Neural progenitor cell (in vitro differentiated cells): ENCODE results near the gene SDHAF3. TPM values are rescaled to one million over a fixed set of nuclear protein-coding genes. Genes with fewer than 3 reads are reported as not detected.

Experiments
- DNase-seq: peaks from one replicate; pipeline ENCODE4 v3.0.0-alpha.2; 2016; ENCODE audit warnings: low spot score
- H2AFZ ChIP-seq: fragments of 200-600 bp; sonication (generic); replicated peaks from 2 replicates; pipeline ENCODE4 v1.6.1; 2016; ENCODE audit warnings: antibody characterized with exemption
- H3F3A ChIP-seq: fragments of 200-600 bp; sonication (generic); 2 replicates; pipeline ENCODE4 v1.6.1; 2016; ENCODE audit warnings: antibody characterized with exemption, low read depth
- H3K27ac ChIP-seq: fragments of 200-600 bp; sonication (generic); 2 replicates; pipeline ENCODE4 v1.5.1; 2016; ENCODE audit warnings: mild to moderate bottlenecking
- H3K27me3 ChIP-seq: fragments of 200-600 bp; sonication (generic); 2 replicates; pipeline ENCODE4 v1.6.1; 2016; ENCODE audit warnings: mild to moderate bottlenecking, moderate library complexity
- H3K36me3 ChIP-seq: fragments of 200-600 bp; sonication (generic); 2 replicates; pipeline ENCODE4 v1.5.1; 2016
- H3K4me1 ChIP-seq: fragments of 200-600 bp; sonication (generic); 2 replicates; pipeline ENCODE4 v1.6.1; 2016; ENCODE audit warnings: mixed run types
- H3K4me2 ChIP-seq: fragments of 200-600 bp; sonication (generic); 2 replicates; pipeline ENCODE4 v1.6.1; 2016
- H3K4me3 ChIP-seq: fragments of 200-600 bp; sonication (generic); 2 replicates; pipeline ENCODE4 v1.5.1; 2016
- H3K79me2 ChIP-seq: fragments of 200-600 bp; sonication (generic); 2 replicates; pipeline ENCODE4 v1.6.1; 2016; ENCODE audit warnings: low read depth
- H3K9ac ChIP-seq: fragments of 200-600 bp; sonication (generic); 2 replicates; pipeline ENCODE4 v1.6.1; 2016
- H3K9me3 ChIP-seq: fragments of 200-600 bp; sonication (generic); 2 replicates; pipeline ENCODE4 v1.5.1; 2016; ENCODE audit warnings: low read depth
- H4K20me1 ChIP-seq: fragments of 200-600 bp; sonication (generic); 2 replicates; pipeline ENCODE4 v1.6.1; 2016; ENCODE audit warnings: low read depth
- H3K27ac Mint-ChIP-seq: 3 replicates; pipeline ENCODE4 v1.8.0; 2021; ENCODE audit warnings: mixed read lengths
- H3K27me3 Mint-ChIP-seq: 2 replicates; pipeline ENCODE4 v1.8.0; 2022; ENCODE audit warnings: low read depth, mild to moderate bottlenecking, inconsistent platforms, moderate library complexity, mixed read lengths; ENCODE audit not compliant: insufficient read depth
- H3K36me3 Mint-ChIP-seq: 3 replicates; pipeline ENCODE4 v1.8.0; 2021; ENCODE audit warnings: mixed read lengths
- H3K4me1 Mint-ChIP-seq: 3 replicates; pipeline ENCODE4 v1.8.0; 2021; ENCODE audit warnings: mixed read lengths
- H3K4me3 Mint-ChIP-seq: 3 replicates; pipeline ENCODE4 v1.8.0; 2021; ENCODE audit warnings: mild to moderate bottlenecking, moderate library complexity, mixed read lengths
- H3K9me3 Mint-ChIP-seq: 3 replicates; pipeline ENCODE4 v1.8.0; 2020; ENCODE audit warnings: mixed read lengths
- CTCF ChIP-seq: fragments of 200-600 bp; sonication (generic); IDR thresholded peaks from 2 replicates; pipeline ENCODE4 v1.5.1; 2017; ENCODE audit warnings: antibody characterized with exemption, mild to moderate bottlenecking
- EZH2 ChIP-seq: fragments of 200-600 bp; sonication (generic); IDR thresholded peaks from 2 replicates; pipeline ENCODE4 v1.6.1; 2017; ENCODE audit warnings: antibody characterized with exemption, mild to moderate bottlenecking, moderate library complexity
- EZH2phosphoT487 ChIP-seq: fragments of 200-600 bp; sonication (generic); IDR thresholded peaks from 2 replicates; pipeline ENCODE4 v1.6.1; 2017; ENCODE audit warnings: antibody characterized with exemption
- total RNA-seq: library from RNA; depleted of rRNA; stranded (reverse); fragments of >200 nt; gene quantifications from 2 replicates; pipeline ENCODE4 v1.2.3, GENCODE V29; 2015; ENCODE audit warnings: low replicate concordance

The SDHAF3 gene
- total RNA-seq, 1 donor from 2014 or later = 59.5 TPM

- H3K27ac Mint-ChIP-seq = peak overlapping the region; percentile 91
- no peaks in the 10 kb centered on the region for H3K36me3 ChIP-seq
- H3K9me3 ChIP-seq = no peaks in the 10 kb centered on the region
- H3K9ac ChIP-seq = no peak overlapping the region
- peak overlapping the region; percentile 74 for H3K4me3 ChIP-seq
- DNase-seq = no peak
- H3K27ac ChIP-seq = no peak overlapping the region
- peak overlapping the region; percentile 61 for H3K4me2 ChIP-seq
- H3K9me3 Mint-ChIP-seq = peaks cover 4% of the 10 kb centered on the region
- peak overlapping the region; percentile 96 for H3K4me3 Mint-ChIP-seq
- TF ChIP-seq EZH2phosphoT487 = no peak
- TF ChIP-seq EZH2 = no peak
- no peak for TF ChIP-seq CTCF
- peaks cover 25% of the 10 kb centered on the region for H3K4me1 Mint-ChIP-seq
- peaks cover 4% of the 10 kb centered on the region for H3F3A ChIP-seq
- no peaks in the 10 kb centered on the region for H3K27me3 ChIP-seq
- H4K20me1 ChIP-seq = no peaks in the 10 kb centered on the region
- H3K27me3 Mint-ChIP-seq = no peaks in the 10 kb centered on the region
- H2AFZ ChIP-seq = peak overlapping the region; percentile 78
- peaks cover 11% of the 10 kb centered on the region for H3K36me3 Mint-ChIP-seq
- peaks cover 43% of the 10 kb centered on the region for H3K79me2 ChIP-seq
- H3K4me1 ChIP-seq = peaks cover 11% of the 10 kb centered on the region
Observed at GRCh38 chr7:97117035-97117371, 495 bp upstream of the SDHAF3 start.

DNA sequence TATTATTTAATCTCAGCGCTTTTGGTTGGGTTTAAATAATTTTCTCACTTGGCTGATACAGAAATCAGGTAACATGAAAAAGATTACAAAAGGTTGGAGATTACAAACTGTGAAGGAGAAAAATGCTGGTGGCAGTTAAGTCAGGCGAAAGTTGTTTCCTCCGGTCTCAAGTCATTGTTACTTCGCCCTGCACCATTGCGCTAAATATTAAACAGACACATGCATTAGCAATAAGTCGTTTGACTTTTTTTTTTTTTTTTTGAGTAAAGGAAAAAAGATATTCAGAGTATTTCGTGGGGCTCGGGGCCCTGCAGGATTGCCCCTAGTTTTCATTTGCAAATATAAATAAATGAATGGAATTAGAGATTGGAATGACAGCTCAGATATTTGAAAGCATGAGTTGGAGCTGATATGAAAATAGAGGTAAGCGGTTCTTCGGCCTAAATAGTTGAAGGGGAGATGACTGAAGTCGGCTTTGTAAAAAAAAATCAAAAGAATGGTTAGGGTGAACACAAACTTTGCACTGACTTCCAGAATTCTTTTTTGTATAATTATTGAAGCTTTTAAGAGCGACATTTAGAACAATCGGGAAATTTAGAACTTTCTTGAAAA is 914 bp downstream of the SDHAF3 start:
- Mint-ChIP-seq H3K9me3 (peaks cover 7% of the 10 kb centered on the region), H3K27me3 (no peaks in the 10 kb centered on the region), H3K4me3 (peak overlapping the region; percentile 96), H3K27ac (peak overlapping the region; percentile 23), H3K36me3 (peaks cover 18% of the 10 kb centered on the region), H3K4me1 (peaks cover 25% of the 10 kb centered on the region)
- Histone ChIP-seq H4K20me1 (no peaks in the 10 kb centered on the region), H3K4me1 (peaks cover 11% of the 10 kb centered on the region), H3K9ac (peak overlapping the region; percentile 51), H3K9me3 (no peaks in the 10 kb centered on the region), H3F3A (peaks cover 4% of the 10 kb centered on the region), H3K27me3 (no peaks in the 10 kb centered on the region), H3K4me3 (peak overlapping the region; percentile 74), H3K36me3 (no peaks in the 10 kb centered on the region), H3K79me2 (peaks cover 58% of the 10 kb centered on the region), H3K27ac (no peak overlapping the region), H2AFZ (peak overlapping the region; percentile 83), H3K4me2 (peak overlapping the region; percentile 94)
- no peak for TF ChIP-seq EZH2phosphoT487
- no peak for TF ChIP-seq EZH2
- TF ChIP-seq CTCF = no peak
- DNase-seq = no peak

- no peak overlapping the region for H3K9ac ChIP-seq
- H2AFZ ChIP-seq = no peak overlapping the region
- Mint-ChIP-seq H3K4me3 (peak overlapping the region; percentile 19), H3K4me1 (peaks cover 25% of the 10 kb centered on the region), H3K9me3 (peaks cover 15% of the 10 kb centered on the region), H3K27ac (no peak overlapping the region), H3K27me3 (no peaks in the 10 kb centered on the region), H3K36me3 (peaks cover 18% of the 10 kb centered on the region)
- peaks cover 11% of the 10 kb centered on the region for H3K4me1 ChIP-seq
- H3K36me3 ChIP-seq = no peaks in the 10 kb centered on the region
- no peaks in the 10 kb centered on the region for H4K20me1 ChIP-seq
- no peaks in the 10 kb centered on the region for H3K27me3 ChIP-seq
- no peak overlapping the region for H3K27ac ChIP-seq
- peak overlapping the region; percentile 74 for H3K4me3 ChIP-seq
- H3K79me2 ChIP-seq = peaks cover 71% of the 10 kb centered on the region
- no peak for TF ChIP-seq CTCF
- no peak for TF ChIP-seq EZH2phosphoT487
- TF ChIP-seq EZH2 = no peak
- H3F3A ChIP-seq = peaks cover 4% of the 10 kb centered on the region
- H3K4me2 ChIP-seq = peak overlapping the region; percentile 94
- H3K9me3 ChIP-seq = no peaks in the 10 kb centered on the region
- DNase-seq = no peak
Observed at GRCh38 chr7:97119747-97120146, 2.2 kb downstream of the SDHAF3 start.
